ENCODE measurements around the gene F12. TPM values are rescaled to one million over a fixed set of nuclear protein-coding genes. Genes with fewer than 3 reads are reported as not detected.
"Not testable (repeated sequence)": the region's sequence is repeated elsewhere in the genome, so short reads cannot be mapped to it uniquely, and the experiment has no call there.

F12 gene
- total RNA-seq, 1 donor from 2014 or later = 0.51 TPM

DNA sequence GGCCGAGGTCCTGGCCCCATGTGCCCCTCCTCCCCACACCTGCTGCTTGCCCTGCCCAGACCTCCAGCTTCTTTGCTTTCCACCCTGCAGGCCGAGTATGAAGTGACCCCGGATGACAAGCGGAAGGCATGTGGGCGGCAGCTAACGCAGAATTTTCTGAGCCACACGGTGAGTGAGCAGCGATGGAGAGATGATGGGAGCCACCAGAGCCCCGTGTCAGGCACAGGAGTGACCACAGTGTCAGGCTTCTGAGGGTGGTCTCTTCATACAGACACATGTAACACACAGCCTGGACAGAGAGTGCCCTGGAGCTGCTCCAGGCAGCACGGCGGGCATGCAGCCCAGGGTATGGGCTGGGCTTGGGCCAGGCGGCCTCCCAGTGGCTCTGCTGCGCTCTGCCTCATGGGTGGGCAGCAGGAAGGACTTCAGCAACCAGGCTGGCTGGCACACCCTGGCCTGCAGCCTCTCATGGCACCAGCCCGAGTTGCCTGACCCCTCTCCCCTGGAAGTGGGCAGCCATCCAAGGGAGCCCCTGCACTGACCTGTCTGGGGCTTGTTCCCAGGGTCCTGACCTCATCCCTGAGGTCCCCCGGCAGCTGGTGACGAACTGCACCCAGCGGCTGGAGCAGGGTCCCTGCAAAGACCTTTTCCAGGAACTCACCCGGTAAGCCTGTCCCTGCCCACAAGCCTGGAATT lies 22.9 kb upstream of the F12 start:
- no peak for DNase-seq

DNA sequence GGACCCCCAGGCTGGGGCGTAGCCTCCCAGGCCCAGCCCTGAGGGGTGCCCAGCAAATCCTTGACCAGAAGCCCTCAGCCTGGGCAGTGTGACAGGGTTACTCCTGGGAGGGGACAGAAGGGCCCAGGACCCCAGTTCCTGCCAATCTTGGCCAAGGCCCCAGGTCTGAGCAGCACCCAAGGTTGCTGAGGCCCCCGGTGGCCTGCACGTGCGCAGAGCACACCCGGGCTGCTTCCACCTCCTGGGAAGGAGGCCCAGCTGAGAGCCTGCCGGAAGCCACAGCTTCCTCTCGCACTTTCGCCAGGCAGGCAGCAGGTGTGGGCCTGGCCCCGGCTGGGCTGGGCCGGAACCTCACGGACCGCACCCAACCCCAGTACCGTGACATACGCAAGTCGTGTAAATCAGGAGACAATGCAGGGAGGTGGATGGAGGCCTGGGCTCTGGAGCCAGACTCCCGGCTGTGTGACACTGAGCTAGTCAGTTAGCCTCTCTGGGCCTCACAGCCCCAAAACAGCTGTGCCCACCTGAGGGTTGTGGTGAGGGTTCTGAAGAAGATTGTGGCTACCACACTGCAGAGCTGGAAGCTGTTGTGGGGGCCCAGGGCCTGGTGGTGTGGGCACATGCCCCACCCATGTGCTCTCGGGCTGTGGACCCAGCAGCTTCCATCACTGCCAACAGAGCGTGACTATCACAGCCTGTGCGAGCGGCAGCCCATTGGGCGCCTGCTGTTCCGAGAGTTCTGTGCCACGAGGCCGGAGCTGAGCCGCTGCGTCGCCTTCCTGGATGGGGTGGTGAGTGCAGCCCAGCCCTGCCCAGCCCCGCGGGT lies 22.2 kb upstream of the F12 start:
- no peak for DNase-seq

DNA sequence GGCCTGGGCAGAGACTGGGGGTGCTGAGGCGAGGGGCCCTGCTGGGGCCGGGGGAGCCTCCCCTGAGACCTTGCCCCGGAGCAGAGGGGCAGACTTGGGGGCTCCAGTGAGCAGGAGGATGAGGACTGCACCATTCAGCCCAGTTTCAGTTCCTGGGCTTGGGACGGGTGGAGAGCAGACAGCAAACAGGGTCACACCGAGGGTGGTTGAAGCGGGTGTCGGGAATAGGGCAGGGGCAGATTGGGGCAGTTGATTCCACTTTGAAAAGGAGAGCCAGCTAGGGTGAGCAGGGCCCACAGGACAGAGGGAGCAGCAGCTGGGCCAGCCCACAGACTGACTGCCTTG lies 21.6 kb upstream of the F12 start:
- DNase-seq = no peak

DNA sequence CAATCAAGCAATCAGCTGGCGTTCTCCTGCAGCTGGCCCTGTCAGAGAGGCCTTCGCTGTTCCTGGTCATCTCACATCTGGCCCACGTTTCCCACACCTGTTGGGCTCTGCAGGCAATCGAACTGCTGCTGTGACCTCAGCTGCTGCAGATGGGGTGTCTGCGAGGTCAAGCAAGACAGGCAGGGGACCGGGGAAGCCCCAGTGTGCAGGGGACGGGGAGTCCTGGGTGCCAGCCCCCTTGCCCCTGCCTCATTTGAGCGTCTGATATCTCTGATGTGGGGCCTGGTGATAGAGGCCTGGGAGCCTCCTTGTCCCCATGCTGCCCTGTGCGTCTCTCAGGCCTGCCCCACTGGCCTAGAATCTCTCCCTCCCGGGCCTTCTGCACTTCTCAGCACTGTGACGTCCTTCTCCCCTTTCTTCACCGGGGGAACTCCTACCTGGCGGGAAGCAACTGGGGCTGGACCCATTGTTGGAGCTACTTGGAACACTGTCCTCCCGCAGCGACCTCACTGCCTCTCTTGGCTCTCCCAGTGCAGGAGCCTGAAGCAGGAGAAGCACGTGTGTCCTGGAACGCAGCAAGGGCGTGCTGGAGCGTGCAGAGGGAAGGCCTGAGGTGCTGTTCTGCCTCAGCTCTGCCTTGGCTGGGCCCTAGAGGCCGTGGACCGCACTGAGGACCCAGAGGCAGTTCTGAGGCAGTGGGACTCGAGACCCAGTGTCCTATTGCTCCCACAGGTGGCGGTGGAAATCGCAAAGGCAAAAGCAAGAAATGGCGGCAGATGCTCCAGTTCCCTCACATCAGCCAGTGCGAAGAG lies 21.0 kb upstream of the F12 start:
- peak; percentile 59 for DNase-seq

- DNase-seq = no peak
Observed at GRCh38 chr5:177429248-177430040, 20.1 kb upstream of the F12 start.

DNA sequence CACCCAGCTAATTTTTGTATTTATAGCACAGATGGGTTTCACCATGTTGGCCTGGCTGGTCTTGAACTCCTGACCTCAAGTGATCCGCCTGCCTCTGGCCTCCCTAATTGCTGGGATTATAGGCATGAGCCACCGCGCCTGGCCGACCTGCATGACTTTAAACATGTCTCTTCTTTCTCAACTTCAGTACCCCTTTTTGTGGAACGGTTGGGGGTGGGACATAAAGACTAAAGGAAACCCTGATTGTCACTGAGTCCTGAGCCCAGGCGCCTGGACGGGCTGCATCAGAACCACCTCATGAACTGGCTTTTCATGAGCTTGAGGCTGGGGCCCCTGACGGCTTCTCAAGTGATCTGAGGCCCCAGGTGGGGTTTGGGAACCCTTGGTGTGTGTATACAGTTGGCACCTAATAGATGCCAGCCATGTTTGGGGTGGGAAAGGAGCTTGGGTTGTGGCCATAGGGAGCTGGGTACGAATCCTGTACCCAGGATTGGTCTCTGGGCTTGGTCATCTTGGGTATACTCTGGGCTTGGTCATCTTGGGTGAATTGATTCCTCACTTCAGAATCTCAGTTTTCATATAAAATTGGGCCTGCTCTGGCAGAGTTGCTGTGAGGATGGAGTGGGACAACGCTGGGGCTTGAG lies 19.3 kb upstream of the F12 start:
- no peak for DNase-seq

- no peak for DNase-seq
Observed at GRCh38 chr5:177427919-177428573, 18.7 kb upstream of the F12 start.

- no peak for DNase-seq
Observed at GRCh38 chr5:177427211-177427822, 18.0 kb upstream of the F12 start.

- peak; percentile 57 for DNase-seq
Observed at GRCh38 chr5:177426566-177427210, 17.3 kb upstream of the F12 start, which contains the start of gene GRK6. TSS of gene GRK6 (plus strand) at chr5:177426676. CDS start at chr5:177426846, 170 bp downstream.

GRCh38 chr5:177425801-177426565 lies 16.6 kb upstream of the F12 start:
- peak; percentile 100 for DNase-seq

- DNase-seq = no peak
Observed at GRCh38 chr5:177425196-177425800, 15.9 kb upstream of the F12 start.

- no peak for DNase-seq
Observed at GRCh38 chr5:177423671-177424070, 14.3 kb upstream of the F12 start.

DNA sequence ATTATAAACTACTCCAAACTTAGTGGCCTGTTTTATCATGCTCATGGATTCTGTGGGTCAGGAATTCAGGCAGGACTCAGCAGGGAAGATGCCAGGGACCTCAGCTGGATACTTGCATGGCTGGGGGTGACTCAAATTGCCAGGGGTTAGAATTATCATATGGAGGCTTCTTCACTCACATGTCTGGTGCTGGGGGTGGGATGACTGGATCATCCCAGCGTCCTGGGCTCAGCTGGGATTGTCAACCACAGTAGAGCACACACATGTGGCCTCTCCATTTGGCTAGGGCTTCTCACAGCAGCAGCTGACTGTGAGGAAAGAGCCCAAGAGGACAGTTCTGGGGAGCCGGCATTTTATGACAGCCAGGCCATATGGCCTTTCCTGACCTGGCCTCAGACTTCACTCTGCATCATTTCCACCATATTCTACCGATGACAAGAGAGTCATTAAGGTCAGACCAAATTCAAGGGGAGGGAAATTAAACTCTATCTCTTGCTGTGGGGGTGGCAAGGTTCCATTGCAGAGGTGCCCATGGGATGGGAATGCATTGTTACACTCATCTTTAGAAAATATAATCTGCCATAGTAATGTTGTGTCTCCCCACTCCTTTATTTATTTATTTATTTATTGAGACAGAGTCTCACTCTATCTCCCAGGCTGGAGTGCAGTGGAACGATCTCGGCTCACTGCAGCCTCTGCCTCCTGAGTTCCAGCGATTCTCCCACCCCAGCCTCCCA lies 11.9 kb upstream of the F12 start:
- no peak for DNase-seq

DNA sequence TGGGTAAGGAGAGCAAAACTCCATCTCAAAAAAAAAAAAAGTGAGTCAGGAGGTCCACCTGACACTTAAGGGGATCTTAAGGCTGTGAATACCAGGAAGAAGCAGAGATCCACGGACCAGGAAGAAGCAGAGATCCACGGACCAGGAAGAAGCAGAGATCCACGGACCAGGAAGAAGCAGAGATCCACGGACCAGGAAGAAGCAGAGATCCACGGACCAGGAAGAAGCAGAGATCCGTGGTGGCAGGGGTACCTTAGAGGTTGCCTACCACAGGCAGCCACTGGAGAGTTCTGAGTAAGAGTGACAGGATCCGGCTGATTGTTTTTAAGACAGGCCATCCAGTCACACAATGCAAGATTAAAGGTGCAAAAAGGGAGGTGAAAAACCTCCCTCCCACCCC lies 11.1 kb upstream of the F12 start:
- not testable (repeated sequence) for DNase-seq

- DNase-seq = no peak
Observed at GRCh38 chr5:177419046-177419445, 9.7 kb upstream of the F12 start.

DNA sequence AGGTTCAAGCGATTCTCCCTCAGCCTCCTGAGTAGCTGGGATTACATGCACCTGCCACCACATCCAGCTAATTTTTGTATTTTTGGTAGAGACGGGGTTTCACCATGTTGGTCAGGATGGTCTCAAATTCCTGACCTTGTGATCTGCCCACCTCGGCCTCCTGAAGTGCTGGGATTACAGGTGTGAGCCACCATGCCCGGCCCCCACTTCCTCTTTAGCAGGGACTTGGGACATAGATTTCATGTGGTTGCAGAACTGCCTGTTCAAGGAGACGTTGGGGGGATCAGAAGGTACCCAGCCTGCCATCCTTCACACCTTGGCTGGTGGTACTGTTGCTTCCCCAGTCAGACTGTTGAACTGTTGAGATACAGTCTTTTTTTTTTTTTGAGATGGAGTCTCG lies 7.7 kb upstream of the F12 start:
- DNase-seq = not testable (repeated sequence)

DNA sequence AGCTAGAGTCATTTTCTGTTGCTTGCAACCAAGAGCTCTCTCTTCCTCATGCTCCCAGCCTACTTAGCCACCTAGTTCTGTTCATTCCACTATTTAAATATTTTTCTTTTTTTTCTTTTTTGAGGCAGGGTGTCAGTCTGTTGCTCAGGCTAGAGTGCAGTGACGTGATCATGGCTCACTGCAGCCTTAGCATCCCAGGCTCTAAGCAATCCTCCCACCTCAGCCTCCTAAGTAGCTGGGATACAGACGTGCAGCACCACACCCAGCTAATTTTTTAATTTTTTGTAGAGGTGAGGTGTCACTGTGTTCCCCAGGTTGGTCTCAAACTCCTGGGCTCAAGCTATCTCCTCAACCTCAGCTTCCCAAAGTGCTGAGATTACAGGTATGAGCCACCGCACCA lies 5.1 kb upstream of the F12 start:
- no peak for DNase-seq
